Loucy (cell line): ENCODE results near the gene TSSC4.

Experiments used
- CTCF ChIP-seq: fragments of 200-600 bp; sonication (generic); conservative IDR thresholded peaks from 2 replicates; pipeline ENCODE4 v1.5.1; 2014; ENCODE audit warnings: mild to moderate bottlenecking, antibody characterized with exemption, low read length
- EZH2phosphoT487 ChIP-seq: fragments of 200-600 bp; IDR thresholded peaks from 2 replicates; pipeline ENCODE4 v1.6.1; 2018; ENCODE audit warnings: antibody characterized with exemption, mild to moderate bottlenecking, moderate library complexity, borderline replicate concordance

GRCh38 chr11:2391181-2391975 is 9.2 kb upstream of the TSSC4 start:
- TF ChIP-seq EZH2phosphoT487: no peak
- no peak for TF ChIP-seq CTCF
